ENCODE results near the gene SRM. TPM values are rescaled to one million over a fixed set of nuclear protein-coding genes. Genes with fewer than 3 reads are reported as not detected.

SRM gene
- total RNA-seq, result 65.0 and 68.1 TPM in 2 replicates

DNA sequence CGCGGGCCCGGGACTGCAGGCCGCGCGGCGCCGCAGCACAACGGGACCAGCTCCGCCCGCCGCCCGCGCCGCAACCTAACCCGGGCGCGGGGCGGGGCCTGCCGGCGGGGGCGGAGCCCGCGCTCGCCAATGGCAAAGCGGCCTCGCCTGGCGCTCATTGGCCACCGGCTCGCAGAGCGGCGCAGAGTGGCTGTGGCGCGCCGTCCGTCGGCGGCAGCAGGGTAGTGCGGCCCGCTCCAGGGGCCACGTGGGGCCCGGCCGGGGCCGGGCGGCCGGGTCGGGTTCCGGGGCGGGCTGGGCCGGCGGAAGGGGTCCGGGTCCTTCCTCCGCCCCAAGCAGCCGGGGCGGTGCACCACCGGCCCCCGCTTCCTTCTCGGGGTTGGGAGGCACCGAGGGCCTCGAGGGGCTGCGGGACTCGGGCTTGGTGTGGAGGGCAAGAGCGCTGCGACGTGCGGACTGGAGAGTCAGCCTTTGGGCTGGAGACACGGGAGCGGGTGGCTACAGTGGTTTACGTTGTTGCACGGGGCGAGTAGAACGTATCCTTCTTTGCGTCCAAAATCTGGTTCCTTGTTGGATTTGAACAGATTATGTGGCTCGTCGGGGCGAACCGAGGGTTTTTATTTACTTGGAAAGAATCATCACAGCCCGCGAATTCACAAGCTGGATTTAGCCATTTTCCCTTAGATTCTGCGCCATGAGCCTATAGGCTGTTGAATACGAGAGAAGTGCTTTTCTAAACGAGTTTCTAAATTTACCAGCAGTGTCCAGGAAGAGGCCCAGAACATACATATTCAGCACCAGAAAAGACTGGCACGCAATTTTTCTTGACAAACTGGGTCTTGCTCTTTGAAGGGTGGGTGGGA lies at the start of gene SRM:
SRM (minus strand) TSS at position 51 of the 863 bp plus-strand sequence. CDS start 75 bp downstream, outside the sequence.

DNA sequence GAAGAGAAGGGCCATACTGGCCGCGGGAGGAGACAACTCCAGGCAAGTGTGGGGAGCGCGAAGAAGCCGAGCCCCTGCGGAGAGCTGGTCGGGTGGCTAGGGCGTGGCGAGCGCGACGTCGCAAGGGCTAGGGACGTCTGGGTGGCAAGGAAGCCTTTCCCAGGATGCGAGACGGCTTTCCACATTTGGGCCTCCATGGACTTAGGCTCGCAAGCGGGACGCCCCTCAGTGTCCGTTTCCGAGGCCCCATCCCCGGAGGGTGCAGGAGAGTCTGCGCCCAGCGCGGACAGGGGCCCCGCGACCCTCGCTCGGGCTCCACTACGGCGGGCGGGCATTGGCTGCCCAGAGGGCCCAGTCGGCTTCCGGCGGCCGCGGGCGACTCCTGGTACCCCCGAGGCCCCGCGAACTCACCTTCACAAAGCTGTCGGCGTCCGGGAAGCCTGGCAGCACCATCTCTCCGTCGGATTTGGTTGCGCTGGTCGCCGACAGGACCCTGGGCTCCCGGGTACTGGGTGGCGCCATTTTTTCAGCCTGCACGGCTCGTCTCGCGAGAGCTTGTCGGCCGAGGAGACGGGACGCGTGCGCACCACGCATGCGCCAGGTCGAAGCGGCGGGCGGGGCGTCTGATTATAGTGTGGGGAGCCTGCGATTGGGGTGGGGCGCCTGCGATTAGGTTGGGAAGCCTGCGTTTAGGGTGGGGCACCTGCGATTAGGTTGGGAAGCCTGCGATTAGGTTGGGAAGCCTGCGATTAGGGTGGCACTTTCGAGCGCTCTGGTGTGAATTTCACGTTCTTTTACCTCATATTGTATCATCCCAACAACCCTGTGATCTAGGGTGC lies 39.7 kb upstream of the SRM start, which contains the start of gene EXOSC10:
EXOSC10 (minus strand) TSS at position 560 of the 839 bp plus-strand sequence; CDS start at position 522, 38 bp downstream.

DNA sequence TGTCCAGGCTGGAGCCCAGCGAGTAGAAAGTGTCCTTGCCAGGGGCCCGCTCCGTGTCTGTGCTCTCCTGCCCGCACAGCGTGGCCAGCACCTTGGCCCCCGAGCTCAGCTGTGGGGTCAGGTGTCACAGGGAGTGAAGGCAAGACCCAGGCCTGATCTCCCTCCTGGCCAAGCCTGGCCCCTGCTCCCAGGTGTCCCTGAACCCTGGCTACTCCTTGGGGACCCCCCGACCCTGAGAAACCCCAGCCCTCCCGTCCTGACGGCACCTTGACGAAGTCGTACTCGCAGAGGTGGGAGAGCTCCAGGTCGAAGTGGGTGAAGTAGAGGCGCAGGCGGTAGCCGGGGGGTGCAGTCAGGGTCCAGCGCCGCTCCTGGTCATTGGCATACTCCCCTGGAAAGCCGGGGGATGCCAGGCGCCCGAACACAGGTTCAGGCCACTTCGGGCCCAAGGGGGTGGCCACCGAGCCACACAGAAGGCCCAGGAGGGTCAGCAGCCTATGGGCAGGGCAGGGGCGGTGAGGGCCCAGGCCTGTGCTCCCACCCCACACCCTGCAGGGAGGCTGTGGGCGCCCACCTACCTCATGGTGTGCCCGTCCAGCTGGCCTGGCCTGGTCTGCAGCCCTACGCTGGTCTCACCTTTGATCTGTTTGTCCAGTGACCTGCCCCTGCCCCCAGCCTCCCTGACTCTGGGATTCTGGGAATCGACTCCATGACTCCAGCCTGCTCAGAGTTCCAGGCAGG lies 13.0 kb downstream of the SRM start, which contains the start of gene MASP2:
MASP2 (minus strand) TSS at position 615 of the 741 bp plus-strand sequence; CDS start at position 583, 32 bp downstream.

DNA sequence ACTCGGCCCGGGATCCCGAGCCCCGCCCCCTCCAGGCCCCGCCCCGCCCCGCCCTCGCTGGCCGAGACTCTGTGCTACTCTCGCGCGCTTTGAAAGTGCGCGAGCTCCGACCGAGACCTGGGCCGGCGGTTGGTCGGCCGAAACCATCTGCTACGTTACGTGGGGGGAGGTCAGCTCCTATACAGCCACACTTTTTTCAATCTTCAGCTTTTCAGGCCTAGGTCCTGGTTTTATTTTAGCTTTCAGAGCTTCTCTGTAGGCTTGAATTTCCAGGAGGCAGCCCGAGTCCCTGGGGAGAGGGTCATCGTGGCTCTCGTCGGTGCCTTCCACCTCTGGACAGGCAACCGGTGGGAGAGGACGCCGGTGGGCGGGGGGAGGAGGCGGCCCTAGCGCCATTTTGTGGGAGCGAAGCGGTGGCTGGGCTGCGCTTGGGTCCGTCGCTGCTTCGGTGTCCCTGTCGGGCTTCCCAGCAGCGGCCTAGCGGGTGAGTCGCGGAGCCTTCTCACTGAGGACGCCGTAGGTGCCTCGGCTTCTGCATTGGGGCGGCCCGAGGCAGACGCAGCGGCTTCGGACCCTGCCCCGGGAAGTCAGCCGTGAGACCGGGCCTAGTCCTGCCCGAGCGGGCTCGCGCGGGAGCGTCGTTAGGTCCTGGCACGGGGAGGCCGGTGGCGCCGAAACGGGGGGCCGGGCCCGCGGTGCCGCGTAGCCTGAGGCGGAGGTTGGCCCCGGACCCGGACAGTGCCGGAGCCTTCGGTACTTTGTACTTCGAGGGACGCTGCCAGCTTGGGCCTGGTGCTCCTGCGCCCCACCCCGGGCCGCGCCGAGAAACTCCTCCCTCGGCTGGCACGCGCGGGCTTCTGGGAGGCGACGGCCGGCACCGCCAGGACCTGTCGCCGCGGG lies 47.3 kb downstream of the SRM start, which contains the start of gene TARDBP:
TARDBP (plus strand) TSS at position 395 of the 900 bp plus-strand sequence. CDS start 1,074 bp downstream, outside the sequence.

Other genes with a start within 250 kb of the SRM start
- gene TARDBP, start 47.4 kb downstream of the SRM start, total RNA-seq, result 57.8 and 83.8 TPM in 2 replicates
- gene MASP2, start 12.8 kb downstream of the SRM start, total RNA-seq, result under 0.01 TPM in 1 of 2 replicates, not detected in the other
- gene EXOSC10, start 39.9 kb upstream of the SRM start, total RNA-seq, result 41.6 and 94.3 TPM in 2 replicates
- 0.88 TPM in 1 of 2 replicates, not detected in the other for gene ANGPTL7, start 129.3 kb upstream of the SRM start, total RNA-seq
- gene MTOR, start 202.5 kb upstream of the SRM start, total RNA-seq, result 44.2 and 72.6 TPM in 2 replicates
- gene UBIAD1, start 213.2 kb upstream of the SRM start, total RNA-seq, result 10.7 and 13.5 TPM in 2 replicates